Jurkat, Clone E6-1 (cell line): ENCODE results near the gene NLGN1.

ENCODE experiments used
- DNase-seq: peaks from one replicate; pipeline ENCODE4 v3.0.0-alpha.2; 2011; ENCODE audit warnings: low read depth, low spot score
- H3K4me3 ChIP-seq: 2 replicates; pipeline ENCODE4 v1.5.1; 2011; ENCODE audit warnings: mild to moderate bottlenecking, low read length, control low read depth, moderate library complexity

NLGN1 gene

GRCh38 chr3:174310475-174310983 lies 913.0 kb downstream of the NLGN1 start:
- H3K4me3 ChIP-seq, result no peak overlapping the region
- DNase-seq, result no peak

- DNase-seq, result no peak
- no peak overlapping the region for H3K4me3 ChIP-seq
Observed at GRCh38 chr3:174315225-174315624, 917.7 kb downstream of the NLGN1 start.

GRCh38 chr3:174317005-174317404 lies 919.5 kb downstream of the NLGN1 start:
- no peak overlapping the region for H3K4me3 ChIP-seq
- no peak for DNase-seq

GRCh38 chr3:174318181-174318580 lies 920.6 kb downstream of the NLGN1 start:
- no peak for DNase-seq
- H3K4me3 ChIP-seq, result no peak overlapping the region

- H3K4me3 ChIP-seq, result no peak overlapping the region
- DNase-seq, result no peak
Observed at GRCh38 chr3:174321548-174321947, 924.0 kb downstream of the NLGN1 start.

- H3K4me3 ChIP-seq, result no peak overlapping the region
- no peak for DNase-seq
Observed at GRCh38 chr3:174322789-174323188, 925.2 kb downstream of the NLGN1 start.

- H3K4me3 ChIP-seq, result no peak overlapping the region
- no peak for DNase-seq
Observed at GRCh38 chr3:174325171-174325570, 927.6 kb downstream of the NLGN1 start.

- DNase-seq, result no peak
- H3K4me3 ChIP-seq, result no peak overlapping the region
Observed at GRCh38 chr3:174325834-174326700, 928.5 kb downstream of the NLGN1 start.

- no peak for DNase-seq
- H3K4me3 ChIP-seq, result no peak overlapping the region
Observed at GRCh38 chr3:174329321-174329720, 931.8 kb downstream of the NLGN1 start.

GRCh38 chr3:174330303-174330702 lies 932.8 kb downstream of the NLGN1 start:
- DNase-seq, result no peak
- H3K4me3 ChIP-seq, result no peak overlapping the region

- no peak for DNase-seq
- H3K4me3 ChIP-seq, result no peak overlapping the region
Observed at GRCh38 chr3:174331095-174331800, 933.7 kb downstream of the NLGN1 start.

- DNase-seq, result no peak
- no peak overlapping the region for H3K4me3 ChIP-seq
Observed at GRCh38 chr3:174332391-174332790, 934.8 kb downstream of the NLGN1 start.

GRCh38 chr3:174333640-174334039 lies 936.1 kb downstream of the NLGN1 start:
- no peak for DNase-seq
- H3K4me3 ChIP-seq, result no peak overlapping the region

GRCh38 chr3:174334111-174334510 lies 936.6 kb downstream of the NLGN1 start:
- DNase-seq, result no peak
- no peak overlapping the region for H3K4me3 ChIP-seq

- no peak for DNase-seq
Observed at GRCh38 chr3:174335324-174335723, 937.8 kb downstream of the NLGN1 start.

GRCh38 chr3:174335910-174336309 lies 938.4 kb downstream of the NLGN1 start:
- no peak for DNase-seq

More at GRCh38 chr3:174335324-174335723, 937.8 kb downstream of the NLGN1 start:
- H3K4me3 ChIP-seq, result no peak overlapping the region

More at GRCh38 chr3:174335910-174336309, 938.4 kb downstream of the NLGN1 start:
- H3K4me3 ChIP-seq, result no peak overlapping the region
